MM.1S (cell line): ENCODE data around the gene RPTOR.

Source experiments
- DNase-seq: peaks from one replicate; pipeline ENCODE4 v3.0.0-alpha.2; 2015
- H2AFZ ChIP-seq: fragments of 300-600 bp; sonication (generic); 2 replicates; pipeline ENCODE4 v1.6.0; 2016; ENCODE audit warnings: antibody characterized with exemption, low read length
- H3F3A ChIP-seq: fragments of 300-600 bp; sonication (generic); 2 replicates; pipeline ENCODE4 v1.6.1; 2016; ENCODE audit warnings: mild to moderate bottlenecking, antibody characterized with exemption, low read length, moderate library complexity, mixed read lengths; ENCODE audit not compliant: insufficient read depth
- H3K27ac ChIP-seq: fragments of 300-600 bp; sonication (generic); 2 replicates; pipeline ENCODE4 v1.5.1; 2016; ENCODE audit warnings: mild to moderate bottlenecking, low read length
- H3K27me3 ChIP-seq: fragments of 300-600 bp; sonication (generic); replicated peaks from 2 replicates; pipeline ENCODE4 v1.6.0; 2016; ENCODE audit warnings: low read length; ENCODE audit not compliant: insufficient read depth
- H3K36me3 ChIP-seq: fragments of 300-600 bp; sonication (generic); replicated peaks from 2 replicates; pipeline ENCODE4 v1.6.1; 2016; ENCODE audit warnings: mild to moderate bottlenecking, low read length, mixed read lengths; ENCODE audit not compliant: insufficient read depth
- H3K4me1 ChIP-seq: fragments of 300-600 bp; sonication (generic); 2 replicates; pipeline ENCODE4 v1.6.1; 2016; ENCODE audit warnings: low read length, mixed read lengths
- H3K4me2 ChIP-seq: fragments of 300-600 bp; sonication (generic); 2 replicates; pipeline ENCODE4 v1.6.0; 2016; ENCODE audit warnings: low read depth, low read length
- H3K4me3 ChIP-seq: fragments of 300-600 bp; sonication (generic); 2 replicates; pipeline ENCODE4 v1.5.1; 2016; ENCODE audit warnings: low read length, mixed read lengths
- H3K79me2 ChIP-seq: fragments of 300-600 bp; sonication (generic); 2 replicates; pipeline ENCODE4 v1.6.1; 2016; ENCODE audit warnings: mixed run types, low read length, mixed read lengths
- H3K9ac ChIP-seq: fragments of 300-600 bp; sonication (generic); 2 replicates; pipeline ENCODE4 v1.6.1; 2016; ENCODE audit warnings: low read length, mixed read lengths
- H3K9me2 ChIP-seq: fragments of 300-600 bp; sonication (generic); replicated peaks from 2 replicates; pipeline ENCODE4 v1.6.1; 2016; ENCODE audit warnings: mild to moderate bottlenecking, low read length, mixed read lengths; ENCODE audit not compliant: insufficient read depth
- H3K9me3 ChIP-seq: fragments of 300-600 bp; sonication (generic); replicated peaks from 2 replicates; pipeline ENCODE4 v1.6.1; 2016; ENCODE audit warnings: mild to moderate bottlenecking, low read length, mixed read lengths; ENCODE audit not compliant: insufficient read depth
- H4K20me1 ChIP-seq: fragments of 300-600 bp; sonication (generic); 2 replicates; pipeline ENCODE4 v1.6.1; 2016; ENCODE audit warnings: mild to moderate bottlenecking, low read length, moderate library complexity, mixed read lengths; ENCODE audit not compliant: insufficient read depth
- EZH2 ChIP-seq: fragments of 300-600 bp; sonication (generic); optimal IDR thresholded peaks from 2 replicates; pipeline ENCODE3; 2017; ENCODE audit warnings: low read depth, mild to moderate bottlenecking, antibody characterized with exemption, low read length, mixed read lengths
- EZH2phosphoT487 ChIP-seq: fragments of 300-600 bp; sonication (generic); IDR thresholded peaks from 2 replicates; pipeline ENCODE4 v1.6.1; 2018; ENCODE audit warnings: antibody characterized with exemption, low read length
- TF ChIP-seq, protein P1 (sequence below): fragments of 300-600 bp; sonication (generic); IDR thresholded peaks from 2 replicates; pipeline ENCODE4 v1.5.1; 2016; ENCODE audit warnings: antibody characterized with exemption, low read length, mixed read lengths

RPTOR gene

GRCh38 chr17:80694085-80694991 is 149.7 kb downstream of the RPTOR start:
- Histone ChIP-seq H3K4me2 (no peak overlapping the region), H3K27me3 (no peaks in the 10 kb centered on the region), H3K9ac (no peak overlapping the region), H3F3A (peaks cover 5% of the 10 kb centered on the region; the same call in 1 of the 2 replicates), H3K9me3 (no peaks in the 10 kb centered on the region), H3K79me2 (peaks cover 64% of the 10 kb centered on the region), H3K27ac (no peak overlapping the region), H2AFZ (no peak overlapping the region), H3K36me3 (no peaks in the 10 kb centered on the region), H3K4me3 (no peak overlapping the region), H3K9me2 (no peaks in the 10 kb centered on the region), H4K20me1 (no peaks in the 10 kb centered on the region), H3K4me1 (peaks cover 6% of the 10 kb centered on the region; the same call in 1 of the 2 replicates)
- DNase-seq, result no peak
- TF ChIP-seq, protein P1, sequence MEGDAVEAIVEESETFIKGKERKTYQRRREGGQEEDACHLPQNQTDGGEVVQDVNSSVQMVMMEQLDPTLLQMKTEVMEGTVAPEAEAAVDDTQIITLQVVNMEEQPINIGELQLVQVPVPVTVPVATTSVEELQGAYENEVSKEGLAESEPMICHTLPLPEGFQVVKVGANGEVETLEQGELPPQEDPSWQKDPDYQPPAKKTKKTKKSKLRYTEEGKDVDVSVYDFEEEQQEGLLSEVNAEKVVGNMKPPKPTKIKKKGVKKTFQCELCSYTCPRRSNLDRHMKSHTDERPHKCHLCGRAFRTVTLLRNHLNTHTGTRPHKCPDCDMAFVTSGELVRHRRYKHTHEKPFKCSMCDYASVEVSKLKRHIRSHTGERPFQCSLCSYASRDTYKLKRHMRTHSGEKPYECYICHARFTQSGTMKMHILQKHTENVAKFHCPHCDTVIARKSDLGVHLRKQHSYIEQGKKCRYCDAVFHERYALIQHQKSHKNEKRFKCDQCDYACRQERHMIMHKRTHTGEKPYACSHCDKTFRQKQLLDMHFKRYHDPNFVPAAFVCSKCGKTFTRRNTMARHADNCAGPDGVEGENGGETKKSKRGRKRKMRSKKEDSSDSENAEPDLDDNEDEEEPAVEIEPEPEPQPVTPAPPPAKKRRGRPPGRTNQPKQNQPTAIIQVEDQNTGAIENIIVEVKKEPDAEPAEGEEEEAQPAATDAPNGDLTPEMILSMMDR, result no peak
- TF ChIP-seq EZH2 (no peak), EZH2phosphoT487 (no peak)

- H3K4me3 ChIP-seq, result no peak overlapping the region
- H3K79me2 ChIP-seq, result peaks cover 71% of the 10 kb centered on the region
- no peak for DNase-seq
- H3K36me3 ChIP-seq, result no peaks in the 10 kb centered on the region
- no peaks in the 10 kb centered on the region for H4K20me1 ChIP-seq
- H3K4me2 ChIP-seq, result no peak overlapping the region
- H3K9me2 ChIP-seq, result no peaks in the 10 kb centered on the region
- no peaks in the 10 kb centered on the region for H3K9me3 ChIP-seq
- no peak overlapping the region for H3K9ac ChIP-seq
- H3K27ac ChIP-seq, result no peak overlapping the region
- H2AFZ ChIP-seq, result no peak overlapping the region
- TF ChIP-seq EZH2phosphoT487 (no peak), EZH2 (no peak)
- TF ChIP-seq, protein P1, result no peak
- no peaks in the 10 kb centered on the region for H3K27me3 ChIP-seq
- peaks cover 5% of the 10 kb centered on the region; the same call in 1 of the 2 replicates for H3F3A ChIP-seq
- peaks cover 6% of the 10 kb centered on the region; the same call in 1 of the 2 replicates for H3K4me1 ChIP-seq
These were observed 150.6 kb downstream of the RPTOR start for GRCh38 chr17:80694992-80695912.

- Histone ChIP-seq H3K27me3 (no peaks in the 10 kb centered on the region), H3K9me3 (no peaks in the 10 kb centered on the region), H3K79me2 (peaks cover 78% of the 10 kb centered on the region), H4K20me1 (no peaks in the 10 kb centered on the region), H3K9ac (no peak overlapping the region), H2AFZ (no peak overlapping the region), H3K4me1 (peaks cover 6% of the 10 kb centered on the region; the same call in 1 of the 2 replicates), H3K4me2 (no peak overlapping the region), H3K9me2 (no peaks in the 10 kb centered on the region), H3F3A (peaks cover 5% of the 10 kb centered on the region; the same call in 1 of the 2 replicates), H3K36me3 (no peaks in the 10 kb centered on the region), H3K27ac (no peak overlapping the region), H3K4me3 (no peak overlapping the region)
- DNase-seq, result no peak
- TF ChIP-seq EZH2phosphoT487, result no peak
- no peak for TF ChIP-seq EZH2
- TF ChIP-seq, protein P1, result no peak
These were observed 151.3 kb downstream of the RPTOR start for GRCh38 chr17:80695979-80696378.
